ENCODE measurements around the gene OAS3.

DNA sequence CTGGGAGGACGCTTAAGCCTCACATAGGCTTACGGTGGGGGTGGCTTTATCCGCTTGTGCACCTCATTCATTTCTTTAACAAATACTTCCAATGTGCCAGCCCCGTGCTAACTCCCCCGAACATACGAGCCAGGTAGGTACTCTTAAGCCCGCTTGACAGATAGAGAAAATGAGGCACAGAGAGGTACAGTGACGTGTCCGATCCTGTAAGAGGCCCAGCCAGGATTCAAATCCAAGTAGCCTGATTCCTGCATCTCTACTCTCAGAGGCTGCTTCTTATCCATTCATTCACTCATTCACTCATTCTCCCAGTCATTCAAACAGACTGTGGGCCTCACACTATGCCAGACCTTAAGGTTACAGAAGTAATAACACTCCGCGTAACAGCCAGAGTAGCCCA lies 477 bp downstream of the OAS3 start:
- TF ChIP-seq, protein P1, sequence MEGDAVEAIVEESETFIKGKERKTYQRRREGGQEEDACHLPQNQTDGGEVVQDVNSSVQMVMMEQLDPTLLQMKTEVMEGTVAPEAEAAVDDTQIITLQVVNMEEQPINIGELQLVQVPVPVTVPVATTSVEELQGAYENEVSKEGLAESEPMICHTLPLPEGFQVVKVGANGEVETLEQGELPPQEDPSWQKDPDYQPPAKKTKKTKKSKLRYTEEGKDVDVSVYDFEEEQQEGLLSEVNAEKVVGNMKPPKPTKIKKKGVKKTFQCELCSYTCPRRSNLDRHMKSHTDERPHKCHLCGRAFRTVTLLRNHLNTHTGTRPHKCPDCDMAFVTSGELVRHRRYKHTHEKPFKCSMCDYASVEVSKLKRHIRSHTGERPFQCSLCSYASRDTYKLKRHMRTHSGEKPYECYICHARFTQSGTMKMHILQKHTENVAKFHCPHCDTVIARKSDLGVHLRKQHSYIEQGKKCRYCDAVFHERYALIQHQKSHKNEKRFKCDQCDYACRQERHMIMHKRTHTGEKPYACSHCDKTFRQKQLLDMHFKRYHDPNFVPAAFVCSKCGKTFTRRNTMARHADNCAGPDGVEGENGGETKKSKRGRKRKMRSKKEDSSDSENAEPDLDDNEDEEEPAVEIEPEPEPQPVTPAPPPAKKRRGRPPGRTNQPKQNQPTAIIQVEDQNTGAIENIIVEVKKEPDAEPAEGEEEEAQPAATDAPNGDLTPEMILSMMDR (IDR thresholded peaks at IDR 0.05) = no peak
- TF ChIP-seq EZH2 (IDR thresholded peaks at IDR 0.05; ENCODE audit: borderline replicate concordance, insufficient read depth, low read depth, low read length, poor library complexity, severe bottlenecking) = no peak
